Measurements from ENCODE around the gene HES5. TPM values are rescaled to one million over a fixed set of nuclear protein-coding genes. Genes with fewer than 3 reads are reported as not detected.

Gene HES5
- polyA plus RNA-seq, 1 donor from 2014 or later, result 0.81 TPM

DNA sequence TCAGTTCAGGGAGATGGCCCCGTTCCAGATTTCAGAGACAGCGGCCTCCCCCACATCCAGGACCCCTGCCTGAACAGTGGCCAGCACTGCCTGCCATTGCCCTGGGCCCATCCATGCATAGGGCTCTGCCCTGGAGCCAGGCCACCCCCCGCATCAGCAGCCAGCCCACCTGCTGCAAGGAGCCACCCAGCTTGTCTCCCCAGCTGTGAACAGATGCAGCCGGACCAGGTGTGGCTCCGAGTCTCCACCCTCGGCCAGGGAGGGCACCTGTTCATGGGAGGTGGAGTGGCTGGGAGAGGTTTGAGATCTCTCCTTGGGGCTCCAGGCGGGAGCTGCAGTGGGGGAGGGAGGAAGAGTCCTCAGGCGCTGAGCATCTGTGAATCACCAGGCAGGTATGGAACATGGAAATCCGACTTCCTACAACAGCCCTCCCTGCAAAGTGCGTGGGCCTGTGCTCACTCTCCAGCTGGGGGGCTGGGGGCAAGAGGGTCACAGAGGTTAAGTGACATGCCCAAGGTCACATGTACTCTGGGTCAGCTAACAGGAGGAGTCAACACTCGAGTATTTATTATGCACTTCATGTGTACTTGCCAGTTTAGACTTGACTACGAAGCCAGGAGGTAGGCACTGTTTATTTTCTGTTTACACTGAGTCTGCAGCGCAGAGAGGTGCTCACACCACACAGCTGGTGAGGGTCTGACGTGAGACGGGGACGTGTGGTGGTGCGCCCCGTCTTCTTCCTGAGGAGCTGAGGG lies 4.8 kb upstream of the HES5 start:
- no peak overlapping the region for H3K27ac ChIP-seq (ENCODE audit: low read length)
- H3K9me3 ChIP-seq (ENCODE audit: low read length), result no peaks in the 10 kb centered on the region
- H3K27me3 ChIP-seq (ENCODE audit: insufficient read depth, low read depth, low read length), result no peaks in the 10 kb centered on the region
- no peaks in the 10 kb centered on the region for H3K36me3 ChIP-seq (ENCODE audit: insufficient read depth, low read length)
- H3K9me2 ChIP-seq (ENCODE audit: insufficient read depth, low read length), result no peaks in the 10 kb centered on the region
- H3K79me2 ChIP-seq (replicated peaks; ENCODE audit: insufficient read depth, low read length), result peaks cover 10% of the 10 kb centered on the region
- no peak overlapping the region for H3K4me2 ChIP-seq (ENCODE audit: low read length)
- H3K4me3 ChIP-seq (ENCODE audit: low read length), result no peak overlapping the region
- H3K9ac ChIP-seq (ENCODE audit: low read length), result no peak overlapping the region
- H3F3A ChIP-seq (ENCODE audit: insufficient read depth, low read length, poor library complexity, severe bottlenecking), result no peaks in the 10 kb centered on the region
- H2AFZ ChIP-seq (ENCODE audit: low read depth, low read length), result no peak overlapping the region
- H4K20me1 ChIP-seq (ENCODE audit: insufficient read depth), result no peaks in the 10 kb centered on the region
- TF ChIP-seq EP300 (conservative IDR thresholded peaks at IDR 0.05; ENCODE audit: poor library complexity, severe bottlenecking) (no peak), SMC3 (conservative IDR thresholded peaks at IDR 0.05; ENCODE audit: poor library complexity) (no peak), TAF1 (IDR thresholded peaks at IDR 0.05; ENCODE audit: low read depth) (no peak), MXI1 (conservative IDR thresholded peaks at IDR 0.05; ENCODE audit: poor library complexity, severe bottlenecking) (no peak), POLR2AphosphoS5 (IDR thresholded peaks at IDR 0.05) (no peak), RAD21 (conservative IDR thresholded peaks at IDR 0.05) (no peak), EZH2 (IDR thresholded peaks at IDR 0.05; ENCODE audit: borderline replicate concordance, insufficient read depth, low read length, poor library complexity, severe bottlenecking) (no peak)
- TF ChIP-seq, protein P1, sequence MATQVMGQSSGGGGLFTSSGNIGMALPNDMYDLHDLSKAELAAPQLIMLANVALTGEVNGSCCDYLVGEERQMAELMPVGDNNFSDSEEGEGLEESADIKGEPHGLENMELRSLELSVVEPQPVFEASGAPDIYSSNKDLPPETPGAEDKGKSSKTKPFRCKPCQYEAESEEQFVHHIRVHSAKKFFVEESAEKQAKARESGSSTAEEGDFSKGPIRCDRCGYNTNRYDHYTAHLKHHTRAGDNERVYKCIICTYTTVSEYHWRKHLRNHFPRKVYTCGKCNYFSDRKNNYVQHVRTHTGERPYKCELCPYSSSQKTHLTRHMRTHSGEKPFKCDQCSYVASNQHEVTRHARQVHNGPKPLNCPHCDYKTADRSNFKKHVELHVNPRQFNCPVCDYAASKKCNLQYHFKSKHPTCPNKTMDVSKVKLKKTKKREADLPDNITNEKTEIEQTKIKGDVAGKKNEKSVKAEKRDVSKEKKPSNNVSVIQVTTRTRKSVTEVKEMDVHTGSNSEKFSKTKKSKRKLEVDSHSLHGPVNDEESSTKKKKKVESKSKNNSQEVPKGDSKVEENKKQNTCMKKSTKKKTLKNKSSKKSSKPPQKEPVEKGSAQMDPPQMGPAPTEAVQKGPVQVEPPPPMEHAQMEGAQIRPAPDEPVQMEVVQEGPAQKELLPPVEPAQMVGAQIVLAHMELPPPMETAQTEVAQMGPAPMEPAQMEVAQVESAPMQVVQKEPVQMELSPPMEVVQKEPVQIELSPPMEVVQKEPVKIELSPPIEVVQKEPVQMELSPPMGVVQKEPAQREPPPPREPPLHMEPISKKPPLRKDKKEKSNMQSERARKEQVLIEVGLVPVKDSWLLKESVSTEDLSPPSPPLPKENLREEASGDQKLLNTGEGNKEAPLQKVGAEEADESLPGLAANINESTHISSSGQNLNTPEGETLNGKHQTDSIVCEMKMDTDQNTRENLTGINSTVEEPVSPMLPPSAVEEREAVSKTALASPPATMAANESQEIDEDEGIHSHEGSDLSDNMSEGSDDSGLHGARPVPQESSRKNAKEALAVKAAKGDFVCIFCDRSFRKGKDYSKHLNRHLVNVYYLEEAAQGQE (IDR thresholded peaks at IDR 0.05; ENCODE audit: borderline replicate concordance), result no peak
- TF ChIP-seq, protein P2, sequence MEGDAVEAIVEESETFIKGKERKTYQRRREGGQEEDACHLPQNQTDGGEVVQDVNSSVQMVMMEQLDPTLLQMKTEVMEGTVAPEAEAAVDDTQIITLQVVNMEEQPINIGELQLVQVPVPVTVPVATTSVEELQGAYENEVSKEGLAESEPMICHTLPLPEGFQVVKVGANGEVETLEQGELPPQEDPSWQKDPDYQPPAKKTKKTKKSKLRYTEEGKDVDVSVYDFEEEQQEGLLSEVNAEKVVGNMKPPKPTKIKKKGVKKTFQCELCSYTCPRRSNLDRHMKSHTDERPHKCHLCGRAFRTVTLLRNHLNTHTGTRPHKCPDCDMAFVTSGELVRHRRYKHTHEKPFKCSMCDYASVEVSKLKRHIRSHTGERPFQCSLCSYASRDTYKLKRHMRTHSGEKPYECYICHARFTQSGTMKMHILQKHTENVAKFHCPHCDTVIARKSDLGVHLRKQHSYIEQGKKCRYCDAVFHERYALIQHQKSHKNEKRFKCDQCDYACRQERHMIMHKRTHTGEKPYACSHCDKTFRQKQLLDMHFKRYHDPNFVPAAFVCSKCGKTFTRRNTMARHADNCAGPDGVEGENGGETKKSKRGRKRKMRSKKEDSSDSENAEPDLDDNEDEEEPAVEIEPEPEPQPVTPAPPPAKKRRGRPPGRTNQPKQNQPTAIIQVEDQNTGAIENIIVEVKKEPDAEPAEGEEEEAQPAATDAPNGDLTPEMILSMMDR (IDR thresholded peaks at IDR 0.05; ENCODE audit: poor library complexity, severe bottlenecking), result no peak

DNA sequence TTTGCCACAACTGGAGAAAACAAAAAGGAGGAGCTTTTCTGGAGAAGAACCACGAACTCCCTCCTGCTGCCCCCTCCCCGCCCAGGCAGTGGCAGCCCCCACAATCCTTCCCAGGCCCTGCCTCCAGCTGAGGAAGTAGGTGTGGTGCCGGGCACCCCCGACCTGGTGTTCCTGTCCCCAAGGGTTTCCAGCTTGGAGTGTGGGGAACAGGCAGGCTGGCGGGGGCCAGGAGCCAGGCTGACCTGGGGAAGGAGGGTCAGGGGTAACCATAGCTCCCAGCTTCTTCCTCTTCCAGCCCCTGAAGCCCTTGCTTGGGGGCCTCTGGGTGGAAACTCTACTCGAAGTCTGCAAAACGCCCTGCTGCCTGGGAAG lies 4.2 kb upstream of the HES5 start:
- Histone ChIP-seq H3K9me3 (ENCODE audit: low read length) (no peaks in the 10 kb centered on the region), H3K27ac (ENCODE audit: low read length) (no peak overlapping the region), H4K20me1 (ENCODE audit: insufficient read depth) (no peaks in the 10 kb centered on the region), H3K27me3 (ENCODE audit: insufficient read depth, low read depth, low read length) (no peaks in the 10 kb centered on the region), H2AFZ (ENCODE audit: low read depth, low read length) (no peak overlapping the region), H3K9ac (ENCODE audit: low read length) (no peak overlapping the region), H3K4me3 (ENCODE audit: low read length) (no peak overlapping the region), H3K79me2 (replicated peaks; ENCODE audit: insufficient read depth, low read length) (peaks cover 10% of the 10 kb centered on the region), H3K36me3 (ENCODE audit: insufficient read depth, low read length) (no peaks in the 10 kb centered on the region), H3K4me2 (ENCODE audit: low read length) (no peak overlapping the region), H3F3A (ENCODE audit: insufficient read depth, low read length, poor library complexity, severe bottlenecking) (no peaks in the 10 kb centered on the region), H3K9me2 (ENCODE audit: insufficient read depth, low read length) (no peaks in the 10 kb centered on the region)
- TF ChIP-seq EZH2 (IDR thresholded peaks at IDR 0.05; ENCODE audit: borderline replicate concordance, insufficient read depth, low read length, poor library complexity, severe bottlenecking), result no peak
- TF ChIP-seq, protein P1 (IDR thresholded peaks at IDR 0.05; ENCODE audit: borderline replicate concordance), result no peak
- no peak for TF ChIP-seq EP300 (conservative IDR thresholded peaks at IDR 0.05; ENCODE audit: poor library complexity, severe bottlenecking)
- no peak for TF ChIP-seq TAF1 (IDR thresholded peaks at IDR 0.05; ENCODE audit: low read depth)
- TF ChIP-seq MXI1 (conservative IDR thresholded peaks at IDR 0.05; ENCODE audit: poor library complexity, severe bottlenecking), result no peak
- TF ChIP-seq POLR2AphosphoS5 (IDR thresholded peaks at IDR 0.05), result no peak
- no peak for TF ChIP-seq SMC3 (conservative IDR thresholded peaks at IDR 0.05; ENCODE audit: poor library complexity)
- TF ChIP-seq RAD21 (conservative IDR thresholded peaks at IDR 0.05), result no peak
- TF ChIP-seq, protein P2 (IDR thresholded peaks at IDR 0.05; ENCODE audit: poor library complexity, severe bottlenecking), result no peak
